OCI-LY7 (cell line): ENCODE data around the gene FOXI1. TPM values are rescaled to one million over a fixed set of nuclear protein-coding genes. Genes with fewer than 3 reads are reported as not detected.

Source experiments
- BruUV-seq: library from RNA; stranded (reverse); fragments of 400-500 nt; replicated peaks from 2 replicates; lab custom pipeline; 2021; lab: Mats Ljungman, UMichigan
- CTCF ChIA-PET: fragments of 300-600 bp; sonication (Branson Sonifier 250); formaldehyde crosslinking; loops from one replicate; lab custom pipeline; 2022; ENCODE audit warnings: antibody characterized with exemption; ENCODE audit not compliant: unreplicated experiment; lab: Charles Lee
- POLR2A ChIA-PET: fragments of 300-600 bp; sonication (Branson Sonifier 250); formaldehyde crosslinking; loops from one replicate; lab custom pipeline; 2022; ENCODE audit warnings: antibody characterized with exemption; lab: Charles Lee
- DNase-seq: peaks from one replicate; pipeline ENCODE4 v3.0.0-alpha.2; 2015; ENCODE audit warnings: low spot score
- H2AFZ ChIP-seq: fragments of 200-600 bp; sonication (generic), shearing (Covaris generic); 2 replicates; pipeline ENCODE4 v1.6.1; 2014; ENCODE audit warnings: mild to moderate bottlenecking, antibody characterized with exemption, low read length, moderate library complexity
- H3K27ac ChIP-seq: fragments of 200-600 bp; sonication (generic); 2 replicates; pipeline ENCODE4 v1.5.1; 2014; ENCODE audit warnings: mixed run types, low read depth, mild to moderate bottlenecking, moderate library complexity, low read length, inconsistent platforms; ENCODE audit not compliant: poor library complexity, severe bottlenecking
- H3K36me3 ChIP-seq: fragments of 200-600 bp; sonication (generic); 2 replicates; pipeline ENCODE4 v1.6.1; 2014; ENCODE audit warnings: mild to moderate bottlenecking, antibody characterized with exemption, low read length, moderate library complexity, mixed read lengths; ENCODE audit not compliant: insufficient read depth
- H3K4me1 ChIP-seq: fragments of 200-600 bp; sonication (generic); 2 replicates; pipeline ENCODE4 v1.5.1; 2014; ENCODE audit warnings: mild to moderate bottlenecking, low read length; ENCODE audit not compliant: insufficient read depth, poor library complexity, severe bottlenecking
- H3K4me2 ChIP-seq: fragments of 200-600 bp; sonication (generic); 2 replicates; pipeline ENCODE4 v1.6.1; 2014; ENCODE audit warnings: mild to moderate bottlenecking, low read length
- H3K4me3 ChIP-seq: fragments of 200-600 bp; sonication (generic); 2 replicates; pipeline ENCODE4 v1.5.1; 2014; ENCODE audit warnings: mild to moderate bottlenecking, low read depth, low read length; ENCODE audit not compliant: poor library complexity, severe bottlenecking
- H3K79me2 ChIP-seq: fragments of 200-600 bp; sonication (generic); 2 replicates; pipeline ENCODE4 v1.6.1; 2016; ENCODE audit warnings: low read depth, mild to moderate bottlenecking, low read length, moderate library complexity, mixed read lengths; ENCODE audit not compliant: insufficient read depth
- H3K9me2 ChIP-seq: fragments of 200-600 bp; sonication (generic); 2 replicates; pipeline ENCODE4 v1.6.1; 2016; ENCODE audit warnings: mild to moderate bottlenecking, low read length, mixed read lengths; ENCODE audit not compliant: insufficient read depth
- H3K9me3 ChIP-seq: fragments of 200-600 bp; sonication (generic); 2 replicates; pipeline ENCODE4 v1.6.1; 2014; ENCODE audit warnings: mild to moderate bottlenecking, mixed run types, low read length, mixed read lengths
- H4K20me1 ChIP-seq: fragments of 200-600 bp; sonication (generic); 2 replicates; pipeline ENCODE4 v1.6.1; 2014; ENCODE audit warnings: mild to moderate bottlenecking, antibody characterized with exemption, low read length, moderate library complexity, mixed read lengths; ENCODE audit not compliant: insufficient read depth
- EZH2phosphoT487 ChIP-seq: fragments of 200-600 bp; sonication (generic); IDR thresholded peaks from 2 replicates; pipeline ENCODE4 v1.6.1; 2018; ENCODE audit warnings: low read depth, borderline replicate concordance, mild to moderate bottlenecking, mixed run types, antibody characterized with exemption, low read length, moderate library complexity, mixed read lengths
- intact Hi-C: fragments of 100-400 bp; cut with micrococcal nuclease; formaldehyde crosslinking; loops from one replicate; pipeline ENCODE4 v1.10.0; 2022; ENCODE audit not compliant: unreplicated experiment
- total RNA-seq, 2 experiments: library from RNA; depleted of rRNA in 1 of 2; stranded (reverse); fragments of >200 nt in 1 of 2; shearing (Covaris generic) in 1 of 2; gene quantifications; 2 replicates each; pipeline ENCODE4 v1.2.3, GENCODE V29; 2014 to 2022
- TF ChIP-seq, protein P1 (sequence below): fragments of 200-600 bp; sonication (generic); conservative IDR thresholded peaks from 2 replicates; pipeline ENCODE4 v1.5.1; 2014; ENCODE audit warnings: mild to moderate bottlenecking, antibody characterized with exemption, low read length, moderate library complexity, mixed read lengths

Gene FOXI1
- total RNA-seq, 2 experiments from 2014 or later, result not detected

DNA sequence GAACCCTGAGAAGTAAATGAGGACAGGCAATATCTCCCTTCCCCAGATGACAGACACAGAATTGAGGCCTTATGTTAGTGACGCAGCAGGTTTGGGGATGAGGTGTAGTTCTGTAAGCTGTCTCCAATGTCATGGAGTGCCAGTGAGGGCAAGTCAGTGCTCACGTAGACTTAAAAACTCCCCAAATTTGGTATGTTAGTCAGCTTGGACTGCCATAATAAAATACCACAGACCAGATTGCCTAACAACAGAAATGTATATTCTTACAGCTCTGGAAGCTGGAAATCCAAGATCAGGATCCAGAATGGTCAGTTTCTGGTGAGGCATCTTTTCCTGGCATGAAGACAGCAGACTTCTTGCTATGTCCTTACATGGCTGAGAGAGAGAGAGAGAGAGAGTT is 14.9 kb downstream of the FOXI1 start:
- POLR2A ChIA-PET, result interaction anchor here (0.6 kb wide), 1 partner anchor 149 kb away, joined by 4 read pairs; no protein-coding TSS in a partner anchor
- no TSS peak for BruUV-seq
- H3K9me3 ChIP-seq, result no peaks in the 10 kb centered on the region
- intact Hi-C loops, result no loop called here
- H3K4me3 ChIP-seq, result no peak overlapping the region
- H3K9me2 ChIP-seq, result no peaks in the 10 kb centered on the region
- no peaks in the 10 kb centered on the region for H3K4me1 ChIP-seq
- CTCF ChIA-PET, result no interaction called here
- no peaks in the 10 kb centered on the region for H3K36me3 ChIP-seq
- H2AFZ ChIP-seq, result no peak overlapping the region
- H4K20me1 ChIP-seq, result no peaks in the 10 kb centered on the region
- H3K79me2 ChIP-seq, result no peaks in the 10 kb centered on the region
- no peak for DNase-seq
- TF ChIP-seq, protein P1, sequence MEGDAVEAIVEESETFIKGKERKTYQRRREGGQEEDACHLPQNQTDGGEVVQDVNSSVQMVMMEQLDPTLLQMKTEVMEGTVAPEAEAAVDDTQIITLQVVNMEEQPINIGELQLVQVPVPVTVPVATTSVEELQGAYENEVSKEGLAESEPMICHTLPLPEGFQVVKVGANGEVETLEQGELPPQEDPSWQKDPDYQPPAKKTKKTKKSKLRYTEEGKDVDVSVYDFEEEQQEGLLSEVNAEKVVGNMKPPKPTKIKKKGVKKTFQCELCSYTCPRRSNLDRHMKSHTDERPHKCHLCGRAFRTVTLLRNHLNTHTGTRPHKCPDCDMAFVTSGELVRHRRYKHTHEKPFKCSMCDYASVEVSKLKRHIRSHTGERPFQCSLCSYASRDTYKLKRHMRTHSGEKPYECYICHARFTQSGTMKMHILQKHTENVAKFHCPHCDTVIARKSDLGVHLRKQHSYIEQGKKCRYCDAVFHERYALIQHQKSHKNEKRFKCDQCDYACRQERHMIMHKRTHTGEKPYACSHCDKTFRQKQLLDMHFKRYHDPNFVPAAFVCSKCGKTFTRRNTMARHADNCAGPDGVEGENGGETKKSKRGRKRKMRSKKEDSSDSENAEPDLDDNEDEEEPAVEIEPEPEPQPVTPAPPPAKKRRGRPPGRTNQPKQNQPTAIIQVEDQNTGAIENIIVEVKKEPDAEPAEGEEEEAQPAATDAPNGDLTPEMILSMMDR, result no peak
- TF ChIP-seq EZH2phosphoT487, result no peak
- H3K4me2 ChIP-seq, result no peak overlapping the region
- H3K27ac ChIP-seq, result no peak overlapping the region

DNA sequence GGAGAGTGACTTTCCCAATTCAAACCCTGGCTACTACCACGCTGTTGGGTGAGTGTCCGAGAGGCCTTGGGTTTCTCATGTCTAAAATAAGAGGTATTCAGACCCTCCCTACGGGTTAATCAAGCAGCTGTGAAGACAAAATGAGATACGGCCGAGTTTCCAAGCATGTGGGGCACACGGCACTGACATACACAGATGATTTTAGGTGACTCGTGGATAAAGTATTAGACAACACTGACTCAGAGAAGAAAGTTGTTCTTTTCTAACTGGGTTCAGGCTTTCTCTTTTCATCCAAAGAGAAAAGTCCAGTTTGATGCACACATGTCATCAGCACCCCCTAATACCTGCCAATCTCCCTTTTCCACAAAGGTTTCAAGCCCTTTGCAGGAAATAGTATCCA is 15.6 kb downstream of the FOXI1 start:
- no peak overlapping the region for H3K27ac ChIP-seq
- intact Hi-C loops, result no loop called here
- H3K4me1 ChIP-seq, result no peaks in the 10 kb centered on the region
- no peaks in the 10 kb centered on the region for H3K79me2 ChIP-seq
- H3K4me3 ChIP-seq, result no peak overlapping the region
- BruUV-seq, result no TSS peak
- no peak overlapping the region for H3K4me2 ChIP-seq
- H2AFZ ChIP-seq, result no peak overlapping the region
- no peaks in the 10 kb centered on the region for H4K20me1 ChIP-seq
- no peak for DNase-seq
- TF ChIP-seq EZH2phosphoT487, result no peak
- TF ChIP-seq, protein P1, result no peak
- H3K36me3 ChIP-seq, result no peaks in the 10 kb centered on the region
- POLR2A ChIA-PET, result no interaction called here
- H3K9me2 ChIP-seq, result no peaks in the 10 kb centered on the region
- no peaks in the 10 kb centered on the region for H3K9me3 ChIP-seq
- CTCF ChIA-PET, result no interaction called here

DNA sequence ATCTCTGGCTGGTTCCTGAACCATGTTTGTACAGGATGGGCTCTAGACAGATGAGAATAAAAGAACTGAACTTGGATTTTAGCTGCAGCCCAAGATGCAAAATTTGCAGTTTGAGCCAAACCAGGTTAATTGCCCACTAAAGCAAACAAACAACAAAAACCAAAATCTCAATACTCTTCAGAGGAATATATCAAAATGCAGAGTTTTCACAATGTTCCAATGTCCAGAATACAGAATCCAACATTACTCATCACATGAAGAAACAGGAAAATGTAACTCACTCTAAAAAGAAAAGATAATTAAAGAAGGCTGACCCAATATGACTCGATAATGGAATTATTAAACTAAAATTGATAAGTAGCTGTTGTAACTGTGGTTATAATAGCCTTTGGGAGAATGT is 20.4 kb downstream of the FOXI1 start:
- H4K20me1 ChIP-seq, result no peaks in the 10 kb centered on the region
- H3K36me3 ChIP-seq, result no peaks in the 10 kb centered on the region
- H2AFZ ChIP-seq, result no peak overlapping the region
- POLR2A ChIA-PET, result no interaction called here
- H3K4me2 ChIP-seq, result no peak overlapping the region
- H3K9me2 ChIP-seq, result no peaks in the 10 kb centered on the region
- BruUV-seq, result no TSS peak
- CTCF ChIA-PET, result no interaction called here
- TF ChIP-seq EZH2phosphoT487, result no peak
- TF ChIP-seq, protein P1, result no peak
- no peak overlapping the region for H3K4me3 ChIP-seq
- no peak for DNase-seq
- no peaks in the 10 kb centered on the region for H3K4me1 ChIP-seq
- no peaks in the 10 kb centered on the region for H3K9me3 ChIP-seq
- no peaks in the 10 kb centered on the region for H3K79me2 ChIP-seq
- H3K27ac ChIP-seq, result no peak overlapping the region
- intact Hi-C loops, result no loop called here
